ENCODE results near the gene GID8. TPM values are rescaled to one million over a fixed set of nuclear protein-coding genes. Genes with fewer than 3 reads are reported as not detected.

GID8 gene
- total and polyA plus RNA-seq, 2 donors (not counting 3 experiments of a cell fraction or from before 2014, with no cell fraction given): 25.3 to 34.6 TPM

GRCh38 chr20:62924442-62925075 lies 13.4 kb upstream of the GID8 start:
- Histone ChIP-seq H3K9me1 (replicated peaks; ENCODE audit: control insufficient read depth, extremely low read depth, insufficient read depth, low read length) (no peaks in the 10 kb centered on the region), H3K4me1 (ENCODE audit: control insufficient read depth, extremely low read depth, insufficient read depth, low read length) (peaks cover 49% of the 10 kb centered on the region), H3K4me2 (ENCODE audit: insufficient read depth, low read length) (peak overlapping the region; percentile 84), H3K27me3 (ENCODE audit: control insufficient read depth in 2 of 2, insufficient read depth in 2 of 2, low read length in 2 of 2) (no peaks in the 10 kb centered on the region), H3K79me2 (ENCODE audit: control insufficient read depth, insufficient read depth, low read length) (peaks cover 94% of the 10 kb centered on the region), H3K9ac (replicated peaks; ENCODE audit: extremely low read depth, insufficient read depth, low read length) (peak overlapping the region; percentile 83), H3K9me3 (replicated peaks; ENCODE audit: control insufficient read depth, insufficient read depth, low read length) (no peaks in the 10 kb centered on the region), H3K4me3 (replicated peaks in 1 of 3; ENCODE audit: insufficient read depth in 1 of 3, low read depth in 1 of 3, low read length in 3 of 3) (peak overlapping the region in 2 of 3 experiments; percentile 74 to 96), H2AFZ (ENCODE audit: low read depth, low read length) (no peak overlapping the region), H3K27ac (ENCODE audit: insufficient read depth, low read depth, low read length) (peak overlapping the region; percentile 0), H4K20me1 (replicated peaks; ENCODE audit: control insufficient read depth, extremely low read depth, insufficient read depth, low read length) (peaks cover 12% of the 10 kb centered on the region), H3K36me3 (ENCODE audit: control insufficient read depth in 2 of 2, extremely low read depth in 1 of 2, insufficient read depth in 2 of 2, low read length in 2 of 2) (no peaks in the 10 kb centered on the region)
- DNase-seq (ENCODE audit: low read depth, low spot score) (peak; percentile 40), FAIRE-seq (no peak)
- TF ChIP-seq POLR2AphosphoS5 (IDR thresholded peaks at IDR 0.05; ENCODE audit: insufficient read depth, low read depth, low read length): no peak
- TF ChIP-seq FOS (IDR thresholded peaks at IDR 0.05; ENCODE audit: borderline replicate concordance, insufficient read depth, low read length): no peak
- no peak for TF ChIP-seq JUN (IDR thresholded peaks at IDR 0.05; ENCODE audit: borderline replicate concordance, insufficient read depth, insufficient read length, low read depth)
- TF ChIP-seq MAX (IDR thresholded peaks at IDR 0.05; ENCODE audit: insufficient read depth, insufficient read length): no peak
- no peak for TF ChIP-seq GATA2 (IDR thresholded peaks at IDR 0.05; ENCODE audit: insufficient read depth, insufficient read length, low read depth, low read length)
- no peak for TF ChIP-seq POLR2A (IDR thresholded peaks at IDR 0.05; ENCODE audit: low read depth, low read length)
- no peak for TF ChIP-seq EZH2 (IDR thresholded peaks at IDR 0.05; ENCODE audit: borderline replicate concordance, low read depth, low read length, severe bottlenecking)
- no peak for TF ChIP-seq CTCF (IDR thresholded peaks at IDR 0.05; ENCODE audit: extremely low read depth in 1 of 2, insufficient read depth in 1 of 2, low read depth in 1 of 2, low read length in 2 of 2)
- no peak for TF ChIP-seq MYC (IDR thresholded peaks at IDR 0.05; ENCODE audit: low read depth, low read length)
- ChIA-PET POLR2A (interaction anchor here (0.6 kb wide), 1 partner anchor 9 kb away, joined by 3 read pairs; no protein-coding TSS in a partner anchor), CTCF (interaction anchor here (0.9 to 1.8 kb wide), 5 partner anchors 13 to 48 kb away, joined by 3 to 6 read pairs (median 4); partner anchors contain the start of gene GID8)
- intact Hi-C loops (cut with micrococcal nuclease): no loop called here
- dilution Hi-C loops (cut with MboI; ENCODE audit: extremely low pct_ligation_motif_present, low sequenced_read_pairs): no loop called here
- BruUV-seq (replicated peaks): TSS peak; percentile 23
